Panc1 (cell line): ENCODE data around the gene RIOK3.

Source experiments
- POLR2AphosphoS5 ChIP-seq: IDR thresholded peaks from 2 replicates; pipeline ENCODE4 v1.6.1; 2012; ENCODE audit warnings: mild to moderate bottlenecking, low read depth, low read length, moderate library complexity
- SIN3A ChIP-seq: IDR thresholded peaks from 2 replicates; pipeline ENCODE4 v1.6.1; 2012; ENCODE audit warnings: low read depth, mild to moderate bottlenecking, low read length, moderate library complexity, borderline replicate concordance; ENCODE audit not compliant: insufficient read depth
- TCF7L2 ChIP-seq: IDR thresholded peaks from 2 replicates; pipeline ENCODE4 v1.6.1; 2011; ENCODE audit warnings: mild to moderate bottlenecking, low read depth, low read length, inconsistent platforms
- TF ChIP-seq, protein P1 (sequence below): fragments of 450-650 bp; IDR thresholded peaks from 2 replicates; pipeline ENCODE4 v1.5.1; 2017; ENCODE audit warnings: mild to moderate bottlenecking
- TF ChIP-seq, protein P2 (sequence below), 2 experiments: IDR thresholded peaks; 2 replicates each; pipeline ENCODE4 v1.6.1; 2011 to 2012; ENCODE audit warnings: low read depth in 2 of 2, control low read depth in 1 of 2, low read length in 1 of 2, mild to moderate bottlenecking in 1 of 2, moderate library complexity in 1 of 2; ENCODE audit not compliant: insufficient read depth in 1 of 2

DNA sequence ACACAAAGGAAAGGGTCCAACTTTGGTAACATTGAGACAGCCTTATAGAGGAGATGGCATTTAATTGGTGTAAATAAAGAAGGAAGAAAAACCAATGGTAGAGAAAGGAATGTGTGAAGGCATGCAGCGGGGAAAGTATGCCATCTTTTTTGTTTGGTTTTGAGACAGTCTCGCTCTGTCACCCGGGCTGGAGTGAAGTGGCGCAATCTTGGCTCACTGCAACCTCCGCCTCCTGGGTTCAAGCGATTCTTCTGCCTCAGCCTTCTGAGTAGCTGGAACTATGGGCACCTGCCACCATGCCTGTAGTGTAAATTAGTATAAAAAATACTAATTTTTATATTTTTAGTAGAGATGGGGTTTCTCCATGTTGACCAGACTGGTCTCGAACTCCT lies 6.4 kb downstream of the RIOK3 start:
- TF ChIP-seq, protein P1, sequence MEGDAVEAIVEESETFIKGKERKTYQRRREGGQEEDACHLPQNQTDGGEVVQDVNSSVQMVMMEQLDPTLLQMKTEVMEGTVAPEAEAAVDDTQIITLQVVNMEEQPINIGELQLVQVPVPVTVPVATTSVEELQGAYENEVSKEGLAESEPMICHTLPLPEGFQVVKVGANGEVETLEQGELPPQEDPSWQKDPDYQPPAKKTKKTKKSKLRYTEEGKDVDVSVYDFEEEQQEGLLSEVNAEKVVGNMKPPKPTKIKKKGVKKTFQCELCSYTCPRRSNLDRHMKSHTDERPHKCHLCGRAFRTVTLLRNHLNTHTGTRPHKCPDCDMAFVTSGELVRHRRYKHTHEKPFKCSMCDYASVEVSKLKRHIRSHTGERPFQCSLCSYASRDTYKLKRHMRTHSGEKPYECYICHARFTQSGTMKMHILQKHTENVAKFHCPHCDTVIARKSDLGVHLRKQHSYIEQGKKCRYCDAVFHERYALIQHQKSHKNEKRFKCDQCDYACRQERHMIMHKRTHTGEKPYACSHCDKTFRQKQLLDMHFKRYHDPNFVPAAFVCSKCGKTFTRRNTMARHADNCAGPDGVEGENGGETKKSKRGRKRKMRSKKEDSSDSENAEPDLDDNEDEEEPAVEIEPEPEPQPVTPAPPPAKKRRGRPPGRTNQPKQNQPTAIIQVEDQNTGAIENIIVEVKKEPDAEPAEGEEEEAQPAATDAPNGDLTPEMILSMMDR: no peak
- TF ChIP-seq SIN3A (no peak), POLR2AphosphoS5 (no peak), TCF7L2 (no peak)
- TF ChIP-seq, protein P2, sequence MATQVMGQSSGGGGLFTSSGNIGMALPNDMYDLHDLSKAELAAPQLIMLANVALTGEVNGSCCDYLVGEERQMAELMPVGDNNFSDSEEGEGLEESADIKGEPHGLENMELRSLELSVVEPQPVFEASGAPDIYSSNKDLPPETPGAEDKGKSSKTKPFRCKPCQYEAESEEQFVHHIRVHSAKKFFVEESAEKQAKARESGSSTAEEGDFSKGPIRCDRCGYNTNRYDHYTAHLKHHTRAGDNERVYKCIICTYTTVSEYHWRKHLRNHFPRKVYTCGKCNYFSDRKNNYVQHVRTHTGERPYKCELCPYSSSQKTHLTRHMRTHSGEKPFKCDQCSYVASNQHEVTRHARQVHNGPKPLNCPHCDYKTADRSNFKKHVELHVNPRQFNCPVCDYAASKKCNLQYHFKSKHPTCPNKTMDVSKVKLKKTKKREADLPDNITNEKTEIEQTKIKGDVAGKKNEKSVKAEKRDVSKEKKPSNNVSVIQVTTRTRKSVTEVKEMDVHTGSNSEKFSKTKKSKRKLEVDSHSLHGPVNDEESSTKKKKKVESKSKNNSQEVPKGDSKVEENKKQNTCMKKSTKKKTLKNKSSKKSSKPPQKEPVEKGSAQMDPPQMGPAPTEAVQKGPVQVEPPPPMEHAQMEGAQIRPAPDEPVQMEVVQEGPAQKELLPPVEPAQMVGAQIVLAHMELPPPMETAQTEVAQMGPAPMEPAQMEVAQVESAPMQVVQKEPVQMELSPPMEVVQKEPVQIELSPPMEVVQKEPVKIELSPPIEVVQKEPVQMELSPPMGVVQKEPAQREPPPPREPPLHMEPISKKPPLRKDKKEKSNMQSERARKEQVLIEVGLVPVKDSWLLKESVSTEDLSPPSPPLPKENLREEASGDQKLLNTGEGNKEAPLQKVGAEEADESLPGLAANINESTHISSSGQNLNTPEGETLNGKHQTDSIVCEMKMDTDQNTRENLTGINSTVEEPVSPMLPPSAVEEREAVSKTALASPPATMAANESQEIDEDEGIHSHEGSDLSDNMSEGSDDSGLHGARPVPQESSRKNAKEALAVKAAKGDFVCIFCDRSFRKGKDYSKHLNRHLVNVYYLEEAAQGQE (IDR thresholded peaks at IDR 0.05; ENCODE audit: insufficient read depth in 1 of 2, low read depth in 2 of 2, low read length in 1 of 2): no peak
